Activated T-cell treated with anti-CD3 and anti-CD28 coated beads for 1 hour (primary cell): ENCODE data around the gene SLC25A41.
A peak's percentile ranks its signal among the peaks of the same experiment; 100 is the strongest.

ENCODE experiments used
- DNase-seq: peaks from one replicate; pipeline ENCODE4 v3.0.0-alpha.2; 2020; ENCODE audit warnings: low read depth

Gene SLC25A41

DNA sequence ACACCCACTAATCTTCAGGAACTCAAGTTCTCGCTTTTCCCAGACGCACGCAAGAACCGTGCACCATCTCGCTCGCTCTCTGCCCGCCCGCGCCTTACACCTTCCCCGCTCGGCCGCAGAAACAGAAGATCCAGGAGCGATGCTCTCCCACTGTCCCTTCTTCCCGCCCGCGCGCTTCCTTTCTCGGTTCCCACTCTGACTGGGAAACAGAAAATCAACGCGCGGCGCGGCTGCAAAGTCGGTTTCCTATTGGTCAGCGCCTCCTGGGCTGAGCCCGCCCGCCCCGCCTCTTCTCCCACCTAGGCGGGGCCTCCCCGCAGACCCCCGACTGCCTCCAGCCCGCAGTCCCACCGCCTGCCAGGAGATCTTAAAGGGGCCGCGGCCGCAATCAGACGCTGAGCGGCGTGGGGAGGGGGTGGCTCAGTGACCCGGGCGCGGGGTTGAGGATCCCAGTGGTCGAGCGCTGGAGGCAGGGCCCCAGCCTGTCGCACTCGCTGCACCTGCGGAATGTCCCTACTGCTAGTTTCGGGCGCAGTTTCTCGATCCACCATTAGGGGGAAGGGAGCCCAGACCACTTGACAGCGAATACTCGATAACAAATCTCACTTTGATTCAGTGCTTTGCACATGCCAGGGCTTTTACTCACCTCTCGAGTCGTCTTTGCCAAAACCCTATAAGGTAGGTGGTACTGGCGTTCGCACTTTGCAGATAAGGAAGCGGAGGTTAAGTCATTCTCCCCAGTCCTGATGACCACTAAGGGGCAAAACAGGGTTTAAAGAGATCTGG, 26.7 kb upstream of the SLC25A41 start:
- peak; percentile 95 for DNase-seq

GRCh38 chr19:6459262-6460098, 25.9 kb upstream of the SLC25A41 start, which contains the start of gene SLC25A23:
TSS of gene SLC25A23 (minus strand) at chr19:6459792. CDS start at chr19:6459628, 164 bp downstream.
- peak; percentile 45 for DNase-seq

GRCh38 chr19:6458695-6459261, 25.2 kb upstream of the SLC25A41 start:
- no peak for DNase-seq

GRCh38 chr19:6457958-6458694, 24.6 kb upstream of the SLC25A41 start:
- DNase-seq = no peak

GRCh38 chr19:6455924-6456323, 22.4 kb upstream of the SLC25A41 start:
- no peak for DNase-seq

DNA sequence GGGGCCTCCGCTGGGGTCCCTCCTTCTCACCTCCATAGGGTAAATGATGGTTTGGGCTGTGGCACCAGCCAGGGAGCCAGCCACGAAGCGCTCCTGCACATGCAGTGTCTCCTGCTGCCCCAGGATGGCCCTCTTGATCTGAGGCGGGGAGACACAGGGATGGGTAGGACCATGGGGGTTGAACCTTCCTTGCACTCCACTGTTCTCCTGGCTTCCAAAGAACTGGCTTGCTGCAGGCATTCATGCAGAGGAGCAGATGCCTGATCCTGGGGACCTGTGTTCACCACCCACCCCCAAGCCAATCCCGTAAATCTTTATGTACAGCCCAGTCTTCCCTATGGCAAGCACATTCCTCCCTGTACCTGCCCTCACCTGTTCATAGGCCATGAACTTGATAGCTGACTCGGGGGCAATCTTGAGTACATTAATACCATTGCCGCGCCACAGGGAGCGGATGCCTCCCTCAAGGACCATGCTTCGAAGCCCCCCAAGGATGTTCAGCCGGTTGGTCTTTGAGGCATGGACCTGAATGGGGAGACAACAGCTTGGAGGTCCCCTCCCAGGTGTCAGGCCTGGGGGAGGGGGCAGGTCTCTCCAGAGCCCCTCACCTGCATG, 20.5 kb upstream of the SLC25A41 start:
- no peak for DNase-seq

- no peak for DNase-seq
Measured at GRCh38 chr19:6452899-6453298, 19.3 kb upstream of the SLC25A41 start.

DNA sequence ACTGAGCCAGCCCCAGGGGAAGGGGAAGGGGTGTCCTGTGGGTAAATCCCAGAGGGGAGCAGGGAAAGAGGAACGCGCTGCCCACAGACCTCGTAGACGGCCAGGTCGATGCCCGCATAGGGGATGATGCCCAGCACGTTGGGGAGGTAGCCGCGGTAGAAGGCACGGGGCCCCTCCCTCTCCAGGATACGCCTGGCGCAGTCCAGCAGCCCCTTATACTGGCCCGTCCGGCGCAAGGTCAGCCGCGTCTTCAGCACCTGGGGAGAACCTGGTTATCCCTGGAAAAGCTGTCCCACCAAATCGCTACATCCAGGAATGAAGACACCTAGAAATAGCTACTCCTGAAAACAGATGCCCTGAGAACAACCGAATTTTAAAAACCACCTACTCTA, 18.7 kb upstream of the SLC25A41 start:
- no peak for DNase-seq

GRCh38 chr19:6451583-6452222, 18.1 kb upstream of the SLC25A41 start:
- DNase-seq = no peak

DNA sequence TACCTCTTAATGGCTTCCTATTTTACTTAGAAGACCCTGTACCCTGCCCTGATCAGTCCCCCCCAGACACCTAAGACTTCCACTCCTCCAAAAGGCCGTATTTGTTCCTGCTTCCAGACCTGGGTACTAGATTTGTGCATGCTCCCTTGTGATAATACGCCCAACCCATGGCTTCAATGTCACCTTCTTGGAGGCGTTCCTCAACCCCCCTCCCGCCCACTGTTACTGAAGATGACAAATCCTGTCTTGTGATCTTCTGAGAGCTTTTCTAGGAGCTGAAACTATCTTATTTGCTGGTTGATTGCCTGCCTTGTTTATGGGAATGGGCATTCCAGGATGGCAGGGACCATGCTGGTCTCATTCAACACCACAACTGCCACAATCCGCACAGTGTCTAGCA, 16.6 kb upstream of the SLC25A41 start:
- no peak for DNase-seq

DNA sequence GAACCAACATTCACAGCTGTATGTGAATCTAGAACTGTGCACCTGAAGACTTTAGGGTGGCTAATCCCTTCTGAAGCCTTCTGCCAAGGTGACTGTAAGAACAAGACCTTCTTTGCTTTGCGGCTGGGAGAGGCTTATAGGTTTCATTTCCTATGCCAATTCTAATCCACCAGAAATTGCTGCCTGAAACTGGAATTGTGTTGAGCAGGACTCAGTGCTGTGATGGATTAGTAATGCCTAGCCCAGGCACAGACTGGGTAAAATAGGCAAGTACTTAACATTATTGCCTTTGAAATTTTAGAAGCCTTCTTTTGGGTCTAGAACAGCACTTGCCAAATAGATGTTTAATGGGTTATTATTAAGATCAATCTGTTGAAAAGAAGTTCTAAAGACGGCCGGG, 14.5 kb upstream of the SLC25A41 start:
- DNase-seq = no peak

GRCh38 chr19:6446452-6446851, 12.9 kb upstream of the SLC25A41 start:
- no peak for DNase-seq

DNA sequence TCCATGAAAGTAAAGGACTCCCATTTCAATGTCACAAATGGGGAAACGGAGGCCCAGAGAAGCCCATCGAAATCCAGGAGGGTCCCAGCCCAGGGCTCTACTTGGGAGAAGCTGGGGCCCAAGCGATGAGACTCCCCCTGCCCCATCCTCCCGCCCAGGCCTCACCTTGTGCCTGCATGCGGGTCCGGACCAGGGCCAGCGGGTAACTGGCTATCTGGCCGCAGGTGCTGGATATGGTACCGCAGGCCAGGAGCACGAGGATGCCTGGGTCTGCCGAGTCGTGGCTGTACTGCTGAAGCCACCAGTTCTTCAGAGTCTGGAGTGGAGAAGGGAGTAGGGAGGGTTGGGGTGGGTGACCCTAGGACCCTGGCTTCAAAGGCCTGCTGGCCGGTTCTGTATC, 10.4 kb upstream of the SLC25A41 start:
- DNase-seq = no peak

- DNase-seq = no peak
Measured at GRCh38 chr19:6442087-6442688, 8.6 kb upstream of the SLC25A41 start.

DNA sequence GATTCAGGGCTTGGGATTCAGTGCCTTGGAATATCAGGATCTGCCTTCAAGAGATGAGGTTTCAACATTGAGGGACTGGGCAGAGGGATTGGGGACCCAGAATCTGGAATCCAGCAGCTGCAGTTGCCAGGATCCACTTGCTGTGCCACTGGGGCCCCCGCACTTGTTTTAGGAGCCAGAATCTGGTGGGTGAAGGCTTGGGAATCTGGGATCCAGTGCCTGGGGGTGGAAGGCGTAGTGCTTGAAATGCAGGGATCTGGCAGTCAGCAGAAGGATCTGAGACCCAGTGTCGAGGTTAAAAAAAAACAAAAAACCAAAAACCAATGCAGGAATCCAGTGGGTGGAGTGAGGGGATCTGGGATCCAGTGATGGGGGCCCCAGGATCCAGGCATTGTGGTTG, 7.3 kb upstream of the SLC25A41 start:
- DNase-seq = no peak

- no peak for DNase-seq
Measured at GRCh38 chr19:6439743-6440142, 6.2 kb upstream of the SLC25A41 start.

GRCh38 chr19:6433165-6433564, 398 bp downstream of the SLC25A41 start:
- DNase-seq = no peak

- no peak for DNase-seq
Measured at GRCh38 chr19:6431891-6432290, 1.7 kb downstream of the SLC25A41 start.

DNA sequence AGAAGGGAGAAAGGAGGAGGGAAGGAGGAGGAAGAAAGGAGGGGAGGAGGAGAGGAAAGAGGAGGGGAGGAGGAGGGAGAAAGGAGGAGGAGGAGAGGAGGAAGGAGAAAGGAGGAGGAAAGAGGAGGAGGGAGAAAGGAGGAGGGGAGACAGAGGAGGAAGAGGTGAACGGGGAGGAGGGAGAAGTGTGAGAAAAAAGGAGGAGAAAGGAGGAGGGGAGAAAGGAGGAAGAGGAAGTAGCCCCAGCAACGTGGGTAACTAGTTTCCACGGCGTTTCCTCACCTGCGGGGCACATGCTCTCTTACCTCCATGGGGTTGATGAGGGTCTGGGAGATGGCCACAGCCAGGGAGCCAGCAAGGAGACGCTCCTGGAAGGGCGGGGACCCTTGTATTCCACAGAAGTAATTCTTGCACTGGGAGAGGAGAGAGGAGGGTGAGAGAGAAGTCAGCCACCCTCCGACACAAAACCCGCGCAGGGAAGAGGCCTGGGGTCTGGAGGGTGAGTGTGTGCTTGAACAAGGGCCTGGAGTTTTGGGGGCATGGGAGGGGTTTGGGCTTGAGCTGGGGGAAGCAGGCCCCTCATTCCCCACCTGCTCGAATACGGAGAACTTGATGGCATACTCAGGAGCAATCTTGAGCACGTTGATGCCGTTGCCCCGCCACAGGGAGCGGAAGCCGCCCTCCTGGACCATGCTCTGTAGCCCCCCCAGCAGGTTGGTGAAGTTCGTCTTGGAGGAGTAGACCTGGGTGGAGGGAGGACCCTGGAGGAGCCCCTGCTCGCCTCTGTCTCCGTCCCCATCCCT, 3.9 kb downstream of the SLC25A41 start:
- no peak for DNase-seq
